Measurements from ENCODE around the gene KRTAP5-7.
"Not testable (repeated sequence)": the region's sequence is repeated elsewhere in the genome, so short reads cannot be mapped to it uniquely, and the experiment has no call there.

KRTAP5-7 gene

DNA sequence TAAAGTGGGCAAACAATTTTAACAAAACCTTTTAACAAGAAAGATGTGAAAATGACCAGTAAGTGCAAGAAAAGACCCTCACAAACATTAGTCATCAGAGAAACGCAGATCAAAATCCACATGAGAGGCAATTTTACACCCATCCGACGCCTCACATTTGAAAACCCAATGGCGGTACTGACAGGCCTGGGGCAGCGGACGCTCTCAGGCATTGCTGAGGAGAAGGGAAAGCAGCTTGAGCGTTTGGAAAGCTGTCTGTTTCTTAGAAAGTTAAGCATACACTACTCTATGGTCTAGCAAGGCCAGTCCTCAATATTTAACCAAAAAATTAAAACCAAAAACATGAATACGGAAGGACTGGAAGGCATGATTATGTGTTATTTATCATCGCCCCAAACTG, 8.8 kb downstream of the KRTAP5-7 start:
- no peak for DNase-seq

DNA sequence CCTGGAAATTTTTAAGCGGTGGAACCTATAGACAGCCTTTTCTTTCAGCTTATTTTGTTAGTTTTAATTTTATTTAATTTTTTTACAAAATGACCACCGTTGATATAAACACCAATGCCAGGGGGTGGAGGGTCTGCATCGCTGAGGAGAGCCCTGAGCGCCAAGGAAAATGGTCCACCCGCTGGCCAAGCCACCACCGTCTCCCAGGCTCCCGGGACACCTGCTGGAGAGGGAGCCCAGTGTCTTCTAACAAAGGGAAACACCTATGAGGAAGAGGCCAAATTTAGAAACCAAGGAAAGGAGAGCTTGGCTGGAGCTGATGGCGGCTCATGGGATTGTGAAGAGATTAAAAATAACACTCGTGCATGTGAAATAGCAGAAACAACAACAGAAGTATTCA, 10.5 kb downstream of the KRTAP5-7 start:
- DNase-seq, result no peak

DNA sequence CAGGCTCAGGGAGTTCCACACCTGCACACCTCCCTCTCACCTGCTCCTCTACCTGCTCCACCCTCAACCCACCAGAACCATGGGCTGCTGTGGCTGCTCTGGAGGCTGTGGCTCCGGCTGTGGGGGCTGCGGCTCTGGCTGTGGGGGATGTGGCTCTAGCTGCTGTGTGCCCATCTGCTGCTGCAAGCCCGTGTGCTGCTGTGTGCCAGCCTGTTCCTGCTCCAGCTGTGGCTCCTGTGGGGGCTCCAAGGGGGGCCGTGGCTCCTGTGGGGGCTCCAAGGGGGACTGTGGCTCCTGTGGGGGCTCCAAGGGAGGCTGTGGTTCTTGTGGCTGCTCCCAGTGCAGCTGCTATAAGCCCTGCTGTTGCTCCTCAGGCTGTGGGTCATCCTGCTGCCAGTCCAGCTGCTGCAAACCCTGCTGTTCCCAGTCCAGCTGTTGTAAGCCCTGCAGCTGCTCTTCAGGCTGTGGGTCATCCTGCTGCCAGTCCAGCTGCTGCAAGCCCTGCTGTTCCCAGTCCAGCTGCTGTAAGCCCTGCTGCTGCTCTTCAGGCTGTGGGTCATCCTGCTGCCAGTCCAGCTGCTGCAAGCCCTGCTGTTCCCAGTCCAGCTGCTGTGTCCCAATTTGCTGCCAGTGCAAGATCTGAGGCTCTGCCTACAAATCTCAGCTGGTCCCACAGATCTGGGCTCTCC, 11.1 kb downstream of the KRTAP5-7 start, which contains the start of gene KRTAP5-8:
Gene KRTAP5-8, plus strand, starts transcription at position 49 of the 689 bp plus-strand sequence. Its CDS starts 31 bp downstream, at position 80.
- DNase-seq, result not testable (repeated sequence)

DNA sequence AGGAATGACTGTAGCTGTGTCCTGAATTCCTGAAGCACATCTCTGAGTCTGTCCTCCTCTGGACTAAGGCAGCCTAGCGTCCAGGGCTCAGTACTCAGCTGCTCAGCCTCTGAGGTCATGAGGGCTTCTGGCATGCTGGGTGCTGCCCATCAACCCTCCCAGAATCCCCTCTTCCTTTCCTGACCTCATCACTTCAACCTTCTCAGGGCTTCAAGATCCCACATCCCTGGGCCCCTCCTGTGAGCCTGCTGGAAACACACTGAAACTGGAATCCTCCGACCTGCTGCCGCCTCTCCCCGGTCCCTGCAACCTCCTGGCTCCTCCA, 11.6 kb downstream of the KRTAP5-7 start:
- DNase-seq, result no peak

DNA sequence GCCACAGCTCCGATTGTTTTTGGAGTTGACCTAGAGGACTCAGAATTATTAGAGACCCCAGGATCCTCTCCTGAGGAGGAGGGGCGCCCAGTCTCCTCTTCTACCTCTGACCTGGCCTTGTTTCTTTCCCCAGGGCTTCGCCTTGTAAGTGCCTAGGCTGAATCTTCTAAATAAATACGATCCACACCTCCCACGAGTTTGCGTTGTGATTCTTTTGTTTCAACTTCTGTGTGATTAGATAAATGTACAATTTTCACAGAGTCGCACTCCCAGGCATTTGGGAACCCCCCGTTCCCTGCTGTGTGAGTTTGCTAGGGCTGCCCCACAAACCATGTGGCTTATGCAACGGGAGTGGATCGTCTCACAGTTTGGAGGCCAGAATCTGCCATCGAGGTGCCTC, 11.9 kb downstream of the KRTAP5-7 start:
- no peak for DNase-seq

DNA sequence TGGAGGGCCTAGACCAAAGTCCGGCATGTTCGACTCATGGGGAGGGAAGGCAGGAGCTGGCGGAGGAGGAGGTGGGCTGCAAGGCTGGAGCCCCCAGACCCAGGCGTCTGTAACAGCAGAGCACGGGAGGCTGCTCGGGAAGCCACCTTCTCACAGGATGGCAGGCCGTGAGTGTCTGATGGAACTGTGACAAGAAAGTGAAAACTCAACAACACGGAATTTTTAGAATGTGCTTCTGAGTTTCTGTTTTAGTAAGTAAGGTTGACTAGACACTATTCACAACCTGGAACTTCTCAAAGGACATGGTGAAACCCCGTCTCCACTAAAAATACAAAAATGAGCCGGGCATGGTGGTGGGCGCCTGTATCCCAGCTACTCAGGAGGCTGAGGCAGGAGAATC, 12.9 kb downstream of the KRTAP5-7 start:
- peak; percentile 8 for DNase-seq

DNA sequence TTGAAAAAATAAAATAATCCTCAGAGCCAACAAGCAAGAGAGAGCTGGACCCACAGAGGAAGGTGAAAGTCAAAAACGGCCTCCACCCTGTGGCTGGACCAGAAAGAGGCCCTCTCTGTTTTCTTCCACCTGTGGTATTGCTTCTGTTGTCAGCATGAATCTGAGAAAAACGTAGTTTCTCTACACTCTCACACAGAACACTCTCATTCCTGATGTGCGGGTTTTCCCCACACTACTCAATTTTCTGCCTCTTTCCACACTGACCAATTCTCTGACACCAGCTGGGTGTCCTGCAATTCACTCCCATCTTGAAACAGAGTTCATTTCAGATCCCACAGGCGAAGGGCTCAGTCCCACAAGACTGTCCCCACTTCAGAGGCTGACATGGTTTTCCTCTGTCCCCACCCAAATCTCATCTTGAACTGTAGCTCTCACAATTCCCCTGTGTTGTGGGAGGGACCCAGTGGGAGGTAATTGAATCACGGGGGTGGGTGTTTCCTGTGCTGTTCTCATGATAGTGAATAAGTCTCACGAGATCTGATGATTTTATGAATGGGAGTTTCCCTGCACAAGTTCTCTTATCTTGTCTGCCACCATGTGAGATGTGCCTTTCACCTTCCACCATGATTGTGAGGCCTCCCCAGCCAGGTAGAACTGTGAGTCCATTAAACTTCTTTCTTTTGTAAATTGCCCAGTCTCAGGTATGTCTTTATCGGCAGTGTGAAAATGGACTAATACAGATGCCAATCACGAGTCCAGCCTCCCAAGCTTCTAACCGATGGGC, 13.6 kb downstream of the KRTAP5-7 start:
- DNase-seq, result not testable (repeated sequence)

DNA sequence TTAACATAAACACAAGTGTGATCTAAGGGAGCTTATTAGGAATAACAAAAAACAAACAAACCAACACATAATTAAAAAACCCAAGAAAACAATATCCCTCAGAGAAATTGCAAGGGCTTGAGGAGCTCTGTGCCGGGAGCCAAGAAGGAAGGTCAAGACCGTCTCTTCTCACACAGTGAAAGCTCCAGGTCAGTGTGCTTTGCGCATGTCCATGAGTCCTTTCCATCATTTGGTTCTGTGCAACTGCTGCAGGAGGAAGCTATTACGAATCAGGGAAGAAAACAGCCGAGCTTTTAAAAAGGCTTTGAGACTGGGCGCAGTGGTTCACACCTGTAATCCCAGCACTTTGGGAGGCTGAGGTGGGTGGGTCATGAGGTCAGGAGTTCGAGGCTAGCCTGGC, 15.3 kb downstream of the KRTAP5-7 start:
- no peak for DNase-seq

DNA sequence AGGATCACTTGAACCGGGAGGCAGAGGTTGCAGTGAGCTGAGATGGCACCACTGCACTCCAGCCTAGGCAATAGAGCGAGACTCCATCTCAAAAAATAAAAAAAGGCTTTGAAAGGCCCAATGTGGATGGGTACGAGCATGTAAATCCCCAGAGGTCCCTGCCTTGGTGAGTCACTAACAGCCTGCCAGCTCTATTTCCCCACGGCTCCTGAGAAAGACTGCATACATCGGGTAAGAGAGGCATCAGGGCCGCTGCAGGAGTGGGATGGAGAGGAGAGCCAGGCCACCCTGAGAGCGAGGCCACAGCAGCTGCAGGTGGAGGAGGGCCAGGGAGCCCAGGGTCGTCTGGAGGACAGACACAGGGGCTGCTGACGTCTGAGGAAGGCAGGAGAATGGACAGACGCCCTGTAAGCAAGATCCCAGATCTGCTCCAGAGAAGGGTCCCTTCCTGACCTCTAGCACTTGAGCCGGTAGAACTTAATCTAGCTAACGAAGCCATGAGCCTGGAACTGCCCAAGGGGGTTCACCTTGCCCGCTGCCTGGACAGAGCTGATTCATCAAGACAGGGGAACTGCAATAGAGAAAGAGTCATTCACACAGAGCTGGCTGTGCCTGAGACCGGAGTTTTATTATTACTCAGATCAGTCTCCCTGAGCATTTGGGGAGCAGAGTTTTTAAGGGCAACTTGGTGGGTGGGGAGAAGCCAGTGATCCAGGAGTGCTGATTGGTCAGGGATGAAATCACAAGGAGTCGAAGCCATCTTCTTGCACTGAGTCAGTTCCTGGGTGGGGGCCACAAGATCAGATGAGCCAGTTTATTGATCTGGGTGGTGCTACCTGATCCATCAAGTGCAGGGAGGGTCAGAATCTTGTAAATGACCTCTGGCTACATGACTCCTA, 16.1 kb downstream of the KRTAP5-7 start:
- peak; percentile 42 for DNase-seq

DNA sequence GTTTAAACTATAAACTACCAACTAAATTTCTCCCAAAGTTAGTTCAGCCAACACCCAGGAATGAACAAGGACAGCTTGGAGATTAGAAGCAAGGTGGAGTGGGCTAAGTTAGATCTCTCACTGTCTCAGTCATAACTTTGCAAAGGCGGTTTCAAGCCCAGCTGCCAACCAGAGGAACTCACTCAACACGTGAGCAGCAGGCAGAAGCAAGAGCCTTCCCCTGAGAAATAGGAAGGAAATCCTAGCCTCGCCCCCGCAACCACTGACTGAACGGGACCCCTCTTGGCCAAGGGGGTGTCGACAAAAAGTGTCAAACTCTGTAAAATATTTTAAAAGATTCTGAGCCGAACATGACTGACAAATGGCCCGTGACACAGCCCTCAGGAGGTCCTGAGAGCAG, 16.8 kb downstream of the KRTAP5-7 start:
- no peak for DNase-seq

DNA sequence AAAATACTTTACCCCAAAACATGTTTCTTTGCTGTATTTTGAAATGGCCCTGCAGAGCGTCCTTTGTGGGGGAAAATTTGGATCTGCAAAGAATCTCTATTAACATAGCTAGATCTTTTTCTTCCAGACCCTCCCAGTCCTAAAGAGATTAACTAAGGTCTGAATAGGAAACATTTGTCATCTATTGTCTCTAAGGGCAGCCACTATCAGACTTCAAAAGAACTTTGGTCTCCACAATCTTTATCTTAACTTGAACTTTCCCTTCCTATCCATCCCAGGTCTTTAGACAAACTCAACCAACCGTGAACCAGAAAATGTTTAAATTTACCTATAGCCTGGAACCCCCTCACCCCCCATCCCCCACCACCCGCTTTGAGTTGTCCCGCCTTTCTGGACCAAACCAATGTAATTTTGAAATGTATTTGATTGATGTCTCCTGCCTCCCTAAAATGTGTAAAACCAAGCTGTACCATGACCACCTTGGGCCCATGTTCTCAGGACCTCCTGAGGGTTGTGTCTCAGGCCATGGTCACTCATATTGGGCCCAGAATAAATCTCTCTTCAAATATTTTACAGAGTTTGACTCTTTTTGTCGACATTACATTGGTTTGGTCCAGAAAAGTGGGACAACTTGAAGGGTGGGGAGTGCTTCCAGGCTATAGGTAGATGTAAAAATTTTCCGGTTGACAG, 17.6 kb downstream of the KRTAP5-7 start:
- DNase-seq, result no peak

DNA sequence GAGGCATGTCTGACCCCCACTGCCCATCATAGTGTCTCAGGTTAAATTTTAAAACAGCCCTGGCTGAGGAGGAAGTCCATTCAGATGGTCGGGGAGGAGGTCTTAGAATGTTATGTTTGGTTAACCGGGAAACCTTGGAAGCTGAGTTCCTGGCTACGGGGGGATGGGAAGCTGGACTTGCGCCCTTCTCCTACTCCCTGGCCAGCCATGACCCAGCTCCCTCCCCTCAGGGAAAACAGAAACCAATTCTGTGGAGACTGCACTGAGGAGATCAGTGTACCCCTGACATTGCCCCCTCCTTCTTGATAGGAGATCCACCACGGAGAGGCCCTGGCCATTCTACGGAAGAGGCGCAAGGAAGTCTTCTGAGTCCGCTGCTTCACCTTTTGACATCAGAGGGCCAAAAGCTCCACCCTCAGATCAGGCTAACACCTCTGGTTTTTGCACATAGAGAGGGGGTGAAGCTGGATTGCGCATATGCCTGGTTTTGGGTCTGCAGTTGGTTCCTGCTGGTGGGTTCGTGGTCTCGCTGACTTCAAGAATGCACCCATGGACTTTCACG, 18.4 kb downstream of the KRTAP5-7 start:
- DNase-seq, result no peak

DNA sequence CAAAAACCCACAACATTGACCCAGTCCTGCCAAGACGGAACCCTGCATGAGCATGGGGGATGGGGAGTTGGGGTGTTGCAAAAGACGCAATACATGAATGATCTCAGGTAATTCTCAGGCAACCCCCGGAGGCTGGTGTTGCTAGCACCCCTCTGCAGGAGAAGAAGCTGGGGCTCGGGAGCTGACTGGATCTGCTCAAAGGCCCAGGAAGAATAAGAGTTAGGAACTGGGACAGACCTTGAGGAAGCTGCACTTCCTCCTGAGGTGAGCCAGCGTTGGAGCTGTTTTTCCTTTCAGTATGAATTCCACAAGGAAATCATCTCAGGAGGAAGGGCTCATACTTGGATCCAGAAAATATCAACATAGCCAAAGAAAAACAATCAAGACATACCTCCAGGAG, 21.1 kb downstream of the KRTAP5-7 start, which contains the start of gene KRTAP5-9:
Gene KRTAP5-9, plus strand, starts transcription at position 301 of the 400 bp plus-strand sequence. CDS start 238 bp downstream, outside the sequence.
- no peak for DNase-seq

DNA sequence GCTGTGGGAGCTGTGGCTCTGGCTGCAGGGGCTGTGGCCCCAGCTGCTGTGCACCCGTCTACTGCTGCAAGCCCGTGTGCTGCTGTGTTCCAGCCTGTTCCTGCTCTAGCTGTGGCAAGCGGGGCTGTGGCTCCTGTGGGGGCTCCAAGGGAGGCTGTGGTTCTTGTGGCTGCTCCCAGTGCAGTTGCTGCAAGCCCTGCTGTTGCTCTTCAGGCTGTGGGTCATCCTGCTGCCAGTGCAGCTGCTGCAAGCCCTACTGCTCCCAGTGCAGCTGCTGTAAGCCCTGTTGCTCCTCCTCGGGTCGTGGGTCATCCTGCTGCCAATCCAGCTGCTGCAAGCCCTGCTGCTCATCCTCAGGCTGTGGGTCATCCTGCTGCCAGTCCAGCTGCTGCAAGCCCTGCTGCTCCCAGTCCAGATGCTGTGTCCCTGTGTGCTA, 21.7 kb downstream of the KRTAP5-7 start:
- DNase-seq, result no peak

DNA sequence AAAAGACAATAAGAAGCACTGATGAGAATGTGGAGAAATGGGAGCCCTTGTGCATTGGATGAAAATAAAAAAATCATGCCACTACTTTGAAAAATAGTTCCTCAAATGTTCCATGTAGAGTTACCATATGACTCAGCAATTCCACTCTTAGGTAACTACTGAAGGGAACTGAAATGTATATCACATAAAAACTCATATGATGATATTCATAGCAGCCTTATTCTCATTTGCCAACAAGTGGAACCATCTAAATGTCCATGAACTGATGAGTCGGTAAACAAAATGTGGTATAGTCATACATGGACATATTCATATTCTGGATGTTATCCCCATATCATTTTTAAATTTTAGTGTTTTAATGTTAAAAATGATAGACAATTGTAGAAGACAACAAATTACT, 24.6 kb downstream of the KRTAP5-7 start:
- no peak for DNase-seq

DNA sequence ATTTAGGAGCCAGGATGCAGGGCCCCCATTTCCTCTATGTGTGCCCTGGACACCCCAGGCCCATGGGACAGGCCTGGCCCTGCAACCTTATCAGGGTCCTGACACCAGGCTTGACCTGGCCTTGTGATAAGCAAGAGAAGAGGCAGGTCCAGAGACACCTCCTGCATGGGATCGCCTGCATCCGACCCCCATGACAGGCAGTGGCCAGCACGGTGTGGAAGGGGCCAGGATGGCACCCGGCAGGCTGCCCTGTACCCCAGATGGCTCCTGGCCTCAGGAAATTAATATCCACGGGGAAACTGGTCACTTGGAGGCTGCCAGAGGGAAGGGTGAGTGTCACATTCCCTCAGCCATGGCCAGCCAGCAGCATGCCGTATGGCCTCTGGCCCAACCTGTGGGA, 27.9 kb downstream of the KRTAP5-7 start:
- DNase-seq, result no peak

DNA sequence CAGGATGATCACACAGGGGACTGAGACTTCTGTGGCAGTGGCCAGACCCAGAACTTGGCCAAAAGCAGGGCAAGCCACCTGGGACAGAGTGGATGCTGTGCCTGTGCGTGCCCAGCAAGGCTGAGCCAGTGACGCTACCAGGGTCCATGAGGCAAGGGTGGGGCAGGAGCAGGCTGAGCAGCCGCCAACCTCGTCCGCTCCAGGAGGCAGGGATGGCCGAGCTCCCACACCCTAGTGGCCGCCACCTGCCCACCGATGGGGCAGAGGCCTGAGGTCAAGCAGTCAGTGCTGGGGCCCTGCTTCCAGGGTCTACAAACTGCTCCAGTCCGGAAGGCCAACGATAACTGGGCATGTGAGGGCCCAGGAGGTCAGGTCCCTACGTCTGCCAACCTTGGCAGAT, 28.4 kb downstream of the KRTAP5-7 start:
- no peak for DNase-seq

DNA sequence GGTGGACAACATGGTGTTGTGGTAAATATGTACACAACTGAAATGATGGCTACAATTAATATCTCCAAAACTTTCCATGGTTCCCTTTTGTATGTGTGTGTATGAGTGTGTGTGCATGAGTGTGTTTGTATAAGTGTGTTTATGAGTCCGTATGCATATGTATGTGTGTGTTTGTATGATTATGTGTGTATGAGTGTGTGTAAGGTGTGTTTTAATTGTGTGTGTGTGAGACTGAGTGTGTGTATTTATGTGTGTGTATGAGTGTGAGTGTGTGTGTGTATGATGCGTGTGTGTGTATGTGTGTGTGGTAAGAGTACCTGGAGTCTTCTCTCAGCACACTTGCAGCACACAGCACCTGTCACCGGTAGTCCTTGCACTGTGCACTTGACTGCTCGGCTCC, 29.0 kb downstream of the KRTAP5-7 start:
- no peak for DNase-seq

DNA sequence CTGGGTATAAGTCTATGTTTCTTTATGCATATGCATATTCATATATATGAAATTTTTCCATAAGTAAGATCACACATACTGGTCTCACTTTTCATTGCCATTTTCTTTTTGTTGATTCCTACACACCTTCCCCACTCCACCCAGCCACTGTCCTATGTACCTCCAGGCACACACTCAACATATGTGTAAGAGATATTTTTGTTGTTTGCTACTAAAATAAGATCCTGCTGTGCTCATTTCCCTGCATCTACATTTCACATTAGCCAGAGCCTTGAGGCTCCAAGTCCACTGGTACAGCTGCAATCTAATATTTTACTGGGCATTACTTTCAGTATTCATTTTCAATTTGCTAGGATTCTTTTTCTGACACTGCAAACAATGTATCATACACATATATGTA, 30.2 kb downstream of the KRTAP5-7 start:
- DNase-seq, result no peak

DNA sequence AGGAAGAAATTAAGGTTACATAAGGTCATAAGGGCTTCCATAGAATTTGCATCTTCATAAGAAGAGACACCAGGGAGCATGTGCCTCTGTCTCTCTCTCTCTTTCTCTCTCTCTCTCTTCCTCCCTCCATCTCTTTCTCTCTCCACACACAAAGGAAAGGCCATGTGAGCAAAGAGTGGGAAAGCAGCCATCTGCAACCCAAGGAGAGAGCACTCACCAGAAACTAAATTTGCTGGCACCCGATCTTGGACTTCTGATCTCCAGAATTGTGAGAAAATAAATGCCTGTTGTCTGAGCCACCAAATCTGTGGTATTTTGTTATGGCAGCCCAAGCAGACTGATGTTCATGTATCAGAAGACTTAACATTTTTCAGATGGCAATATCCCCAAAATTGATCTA, 31.9 kb downstream of the KRTAP5-7 start:
- DNase-seq, result no peak

DNA sequence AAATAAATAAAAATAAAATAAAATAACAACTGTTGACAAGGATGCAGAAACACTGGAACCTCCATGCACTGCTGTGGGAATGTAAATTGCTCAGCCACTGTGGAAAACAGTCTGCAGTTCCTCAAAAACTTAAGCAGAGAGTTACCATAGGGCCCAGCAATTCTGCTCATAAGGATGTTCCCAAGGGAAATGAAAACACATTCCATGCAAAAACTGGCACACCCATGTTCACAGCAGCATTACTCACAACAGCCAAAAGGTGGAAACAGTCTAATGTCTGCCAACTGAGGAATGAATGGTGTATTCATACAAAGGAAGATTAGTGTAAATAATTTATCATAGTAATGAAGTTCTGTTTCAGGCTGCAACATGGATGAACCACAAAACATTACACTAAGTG, 35.1 kb downstream of the KRTAP5-7 start:
- DNase-seq, result no peak

DNA sequence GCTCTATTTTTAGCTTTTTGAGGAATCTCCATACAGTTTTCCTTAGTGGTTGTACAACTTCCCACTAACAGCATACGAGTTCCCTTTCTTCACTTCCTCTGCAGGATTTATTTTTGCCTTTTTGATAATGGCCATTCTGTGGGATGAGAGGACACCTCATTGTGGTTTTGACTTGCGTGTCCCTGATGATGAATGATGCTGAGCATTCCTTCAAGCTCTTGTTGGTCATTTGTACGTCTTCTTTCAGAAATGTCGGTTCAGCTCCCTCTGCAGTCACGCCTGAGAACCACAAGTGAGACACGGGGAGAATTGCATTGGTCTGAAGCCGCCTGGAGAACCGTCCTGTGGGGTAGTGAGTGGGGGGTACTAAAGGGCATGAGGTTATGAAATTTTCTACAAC, 36.3 kb downstream of the KRTAP5-7 start:
- peak; percentile 41 for DNase-seq
